Body of pancreas (tissue), 4 donors: Measurements from ENCODE around the gene PI4K2A.

Source experiments
- POLR2A ChIP-seq, 3 donors: fragments of 450-650 bp; IDR thresholded peaks; one replicate each; pipeline ENCODE4 v1.6.1; 2016; ENCODE audit warnings: antibody characterized with exemption in 3 of 3, mild to moderate bottlenecking in 2 of 3
- TF ChIP-seq, protein P1 (sequence below), 7 experiments: fragments of 450-650 bp in 4 of 7; fragments of 200-600 bp in 3 of 7; sonication (generic) in 3 of 7; IDR thresholded peaks; one replicate each; pipeline ENCODE4 v1.5.1; 2016 to 2019; ENCODE audit warnings: antibody characterized with exemption in 7 of 7

DNA sequence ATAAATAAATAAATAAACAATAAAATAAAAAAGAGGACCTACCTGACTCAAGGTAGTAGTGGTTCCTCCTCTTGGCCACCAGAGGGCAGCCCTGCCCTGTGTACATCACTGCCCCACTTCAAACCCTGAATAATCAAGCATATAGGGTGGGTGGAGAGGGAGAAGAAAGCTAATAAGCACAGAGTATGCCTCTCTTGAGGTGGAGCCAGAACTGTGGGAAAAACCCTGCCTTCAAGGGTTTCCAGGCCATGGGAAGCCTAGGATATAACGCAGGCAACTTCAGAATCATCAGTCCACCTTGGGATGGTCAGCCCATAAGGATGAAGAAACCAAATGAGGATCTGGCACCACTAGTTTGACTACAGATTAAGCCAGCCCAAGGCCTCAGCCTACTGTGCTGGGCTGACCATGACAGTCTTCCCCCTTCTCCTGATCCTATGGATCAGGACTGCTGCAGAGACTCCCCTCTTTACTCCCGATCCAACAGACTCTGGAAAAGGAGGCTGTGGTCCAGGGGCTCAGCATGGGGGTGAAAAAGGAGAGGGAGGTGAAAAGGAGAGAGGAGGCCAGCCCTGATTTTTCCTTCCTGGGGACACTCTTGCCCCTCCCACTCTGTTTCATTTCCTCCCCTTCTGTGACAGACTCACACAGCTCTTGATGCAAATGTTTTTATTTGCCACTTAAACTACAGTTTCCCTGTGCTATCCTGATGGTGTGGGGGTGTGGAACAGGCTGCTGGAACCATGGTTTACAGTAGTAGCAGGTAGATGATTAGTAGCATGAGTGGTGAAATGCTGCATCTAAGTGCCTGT lies 36.5 kb downstream of the PI4K2A start:
- TF ChIP-seq POLR2A (IDR thresholded peaks at IDR 0.05), result no peak
- TF ChIP-seq, protein P1, sequence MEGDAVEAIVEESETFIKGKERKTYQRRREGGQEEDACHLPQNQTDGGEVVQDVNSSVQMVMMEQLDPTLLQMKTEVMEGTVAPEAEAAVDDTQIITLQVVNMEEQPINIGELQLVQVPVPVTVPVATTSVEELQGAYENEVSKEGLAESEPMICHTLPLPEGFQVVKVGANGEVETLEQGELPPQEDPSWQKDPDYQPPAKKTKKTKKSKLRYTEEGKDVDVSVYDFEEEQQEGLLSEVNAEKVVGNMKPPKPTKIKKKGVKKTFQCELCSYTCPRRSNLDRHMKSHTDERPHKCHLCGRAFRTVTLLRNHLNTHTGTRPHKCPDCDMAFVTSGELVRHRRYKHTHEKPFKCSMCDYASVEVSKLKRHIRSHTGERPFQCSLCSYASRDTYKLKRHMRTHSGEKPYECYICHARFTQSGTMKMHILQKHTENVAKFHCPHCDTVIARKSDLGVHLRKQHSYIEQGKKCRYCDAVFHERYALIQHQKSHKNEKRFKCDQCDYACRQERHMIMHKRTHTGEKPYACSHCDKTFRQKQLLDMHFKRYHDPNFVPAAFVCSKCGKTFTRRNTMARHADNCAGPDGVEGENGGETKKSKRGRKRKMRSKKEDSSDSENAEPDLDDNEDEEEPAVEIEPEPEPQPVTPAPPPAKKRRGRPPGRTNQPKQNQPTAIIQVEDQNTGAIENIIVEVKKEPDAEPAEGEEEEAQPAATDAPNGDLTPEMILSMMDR (IDR thresholded peaks at IDR 0.05), result peak; percentile 77 to 97 (median 82)
